Stimulated activated CD8-positive, alpha-beta memory T cell treated with anti-CD3 and anti-CD28 coated beads, Interleukin-15, amount 100 ng/mL, for 4 hours (primary cell): ENCODE data around the gene AP2A1.
A peak's percentile ranks its signal among the peaks of the same experiment; 100 is the strongest.

ENCODE experiments used
- DNase-seq, 2 donors: peaks; one replicate each; pipeline ENCODE4 v3.0.0-alpha.2; 2020; ENCODE audit warnings: low read depth in 2 of 2

Gene AP2A1

DNA sequence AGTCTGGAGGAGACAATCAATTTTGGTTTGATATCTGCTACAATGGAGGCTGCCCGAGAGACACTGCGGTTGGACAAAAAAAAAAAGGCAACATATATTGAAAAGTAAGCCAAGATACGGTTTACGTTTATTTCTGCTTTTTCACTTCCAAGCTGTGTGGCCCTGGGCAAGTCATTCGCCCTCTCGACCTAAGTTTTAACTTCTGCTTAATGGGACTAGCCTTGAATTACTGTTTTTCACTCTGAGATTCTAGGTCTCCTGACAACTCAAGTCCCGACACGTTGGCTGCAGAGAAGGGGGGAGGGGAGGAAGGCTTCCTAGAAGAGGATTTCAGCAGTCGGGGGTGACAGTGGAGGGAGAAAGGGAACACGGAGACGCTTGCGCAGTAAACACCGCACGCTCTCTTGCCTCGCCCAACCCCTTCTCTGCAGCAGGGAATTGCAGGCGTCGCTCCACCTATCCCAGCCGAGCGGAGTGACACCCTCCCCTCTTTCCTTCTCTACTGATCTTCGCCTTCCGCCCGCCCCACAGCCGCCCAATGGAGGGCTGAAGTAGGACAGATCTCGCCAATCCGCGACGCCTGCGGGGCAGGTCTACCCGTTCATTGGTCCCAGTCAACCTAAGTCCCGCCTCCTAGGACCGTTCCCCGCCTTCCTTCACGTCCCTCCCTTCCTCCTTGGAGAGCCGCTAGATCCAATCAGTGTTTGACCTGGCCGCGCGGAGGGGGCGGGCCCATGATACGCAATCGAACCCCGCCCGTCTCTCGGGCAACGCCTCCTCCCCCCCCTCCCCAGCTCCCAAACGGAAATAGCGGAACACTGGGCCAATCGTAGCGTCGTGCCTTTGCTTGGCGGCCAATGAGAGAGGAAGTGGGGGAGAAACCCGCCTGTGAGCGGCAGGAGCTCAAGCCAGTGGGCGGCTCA lies 533 bp upstream of the AP2A1 start:
- peak; percentile 98 to 99 for DNase-seq

DNA sequence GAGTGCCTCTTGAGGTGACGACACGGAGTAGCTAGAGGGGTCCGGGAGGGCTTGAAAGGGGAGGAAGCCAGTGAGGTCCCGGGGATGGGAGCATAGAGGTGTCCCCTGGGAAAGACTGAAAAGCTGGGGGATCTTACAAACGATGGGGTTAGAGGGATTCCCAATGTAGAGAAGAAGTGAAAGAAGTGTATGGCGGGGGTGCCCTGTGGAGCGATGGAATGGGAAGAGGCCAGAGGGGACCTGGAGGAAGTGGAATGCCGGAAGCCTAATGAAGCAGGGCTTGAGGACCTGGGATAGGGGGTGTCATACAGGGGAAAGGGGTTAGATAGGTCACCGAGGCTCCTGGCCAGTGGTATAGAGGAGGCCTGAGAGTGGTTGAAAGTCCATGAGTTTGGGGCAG lies 580 bp downstream of the AP2A1 start:
- DNase-seq, result no peak

- DNase-seq, result no peak
These were observed 1.3 kb downstream of the AP2A1 start for GRCh38 chr19:49767967-49768581.

GRCh38 chr19:49770529-49770928 lies 3.7 kb downstream of the AP2A1 start:
- no peak for DNase-seq

- no peak for DNase-seq
These were observed 4.9 kb downstream of the AP2A1 start for GRCh38 chr19:49771674-49772139.

GRCh38 chr19:49772850-49773432 lies 6.1 kb downstream of the AP2A1 start:
- no peak for DNase-seq

DNA sequence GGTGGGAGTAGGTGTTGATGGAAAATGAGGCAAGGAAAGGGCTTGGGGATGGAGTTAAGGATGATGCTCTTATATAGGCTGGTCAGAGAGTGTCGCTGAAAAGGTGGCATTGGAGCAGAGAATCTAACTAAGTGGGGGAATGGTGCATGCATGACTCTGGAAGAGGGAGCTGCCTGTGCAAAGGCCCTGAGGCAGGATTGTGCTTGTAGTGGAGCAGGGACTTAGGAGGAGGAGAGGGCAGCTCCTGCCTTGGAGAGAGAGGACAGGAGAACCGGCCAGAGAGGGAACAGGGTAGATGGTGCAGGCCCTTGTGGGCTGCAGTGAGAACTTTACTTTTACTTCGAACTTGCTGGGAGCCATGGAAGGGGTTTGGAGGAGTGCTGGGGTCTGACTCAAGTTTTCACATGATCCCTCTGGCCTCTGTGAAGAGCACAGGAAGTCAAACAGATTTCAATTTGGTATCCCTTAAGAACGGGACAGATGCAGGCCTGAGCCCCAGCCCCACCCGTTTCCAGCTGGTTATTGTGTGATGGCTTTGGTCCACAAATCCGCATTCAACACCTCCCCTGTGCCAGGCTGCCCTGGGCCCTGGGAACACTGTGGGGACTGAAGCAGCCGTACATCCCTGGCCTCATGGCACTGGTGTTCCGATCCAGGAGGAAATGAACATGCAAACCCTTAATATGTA lies 7.0 kb downstream of the AP2A1 start:
- DNase-seq, result no peak

DNA sequence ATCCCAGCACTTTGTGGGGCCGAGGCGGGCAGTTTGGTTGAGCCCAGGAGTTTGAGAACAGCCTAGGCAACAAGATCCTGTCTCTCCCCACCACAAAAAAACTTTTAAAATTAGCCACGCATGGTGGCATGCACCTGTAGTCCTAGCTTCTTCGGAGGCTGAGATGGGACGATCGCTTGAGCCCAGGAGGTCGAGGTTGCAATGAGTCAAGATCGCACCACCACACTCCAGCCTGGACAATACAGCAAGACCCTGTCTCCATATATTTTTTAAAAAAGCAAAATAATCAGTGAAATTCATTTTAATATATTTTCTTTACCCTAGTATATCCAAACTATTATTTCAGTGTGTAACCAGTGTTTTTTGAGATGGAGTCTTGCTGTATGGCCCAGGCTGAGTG lies 8.2 kb downstream of the AP2A1 start:
- no peak for DNase-seq

- no peak for DNase-seq
These were observed 9.1 kb downstream of the AP2A1 start for GRCh38 chr19:49775742-49776370.

DNA sequence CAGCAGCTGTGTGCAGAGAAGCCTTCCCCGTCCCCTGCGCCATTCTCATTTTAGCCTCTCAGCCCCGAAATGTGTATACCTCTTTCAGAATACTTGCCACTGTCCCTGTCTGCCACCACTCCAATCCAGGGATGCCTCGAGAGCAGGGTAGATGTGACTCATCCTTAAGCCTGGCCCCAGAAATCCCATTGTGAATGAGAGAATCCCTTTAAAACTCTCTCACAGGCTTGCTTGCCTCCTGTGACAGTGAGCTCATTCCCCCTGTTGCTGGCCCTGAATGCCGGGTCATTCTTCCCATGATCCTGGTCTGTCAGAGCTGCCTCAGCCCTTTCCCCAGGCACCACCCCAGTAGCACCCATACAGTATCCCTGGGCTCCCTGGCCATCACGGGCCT lies 9.6 kb downstream of the AP2A1 start:
- DNase-seq, result no peak

- DNase-seq, result no peak
These were observed 13.1 kb downstream of the AP2A1 start for GRCh38 chr19:49779731-49780555.

DNA sequence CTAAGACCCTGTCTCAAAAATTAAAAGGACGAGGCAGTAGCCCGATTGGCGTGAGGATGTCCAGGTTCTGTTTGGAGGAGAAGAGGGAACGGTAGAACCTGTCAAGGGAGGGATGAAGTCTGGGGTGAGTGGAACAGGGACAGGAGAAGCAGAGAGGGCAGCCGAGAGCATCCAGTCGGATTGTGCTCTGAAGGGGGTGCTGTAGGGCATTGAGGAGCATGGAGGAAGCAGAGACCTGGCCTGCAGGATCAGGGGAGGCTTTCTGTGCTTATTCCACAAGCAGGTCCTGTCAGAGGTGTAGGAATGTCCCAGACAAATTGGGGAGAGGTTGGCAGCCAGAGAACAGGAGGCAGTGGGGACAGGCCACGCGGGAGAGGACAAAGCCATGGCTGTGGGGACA lies 14.1 kb downstream of the AP2A1 start:
- no peak for DNase-seq

GRCh38 chr19:49781394-49781793 lies 14.6 kb downstream of the AP2A1 start:
- no peak for DNase-seq

- DNase-seq, result no peak
These were observed 15.7 kb downstream of the AP2A1 start for GRCh38 chr19:49782515-49782914.

GRCh38 chr19:49786376-49786820 lies 19.6 kb downstream of the AP2A1 start:
- DNase-seq, result no peak

- DNase-seq, result no peak
These were observed 20.9 kb downstream of the AP2A1 start for GRCh38 chr19:49787746-49788145.

DNA sequence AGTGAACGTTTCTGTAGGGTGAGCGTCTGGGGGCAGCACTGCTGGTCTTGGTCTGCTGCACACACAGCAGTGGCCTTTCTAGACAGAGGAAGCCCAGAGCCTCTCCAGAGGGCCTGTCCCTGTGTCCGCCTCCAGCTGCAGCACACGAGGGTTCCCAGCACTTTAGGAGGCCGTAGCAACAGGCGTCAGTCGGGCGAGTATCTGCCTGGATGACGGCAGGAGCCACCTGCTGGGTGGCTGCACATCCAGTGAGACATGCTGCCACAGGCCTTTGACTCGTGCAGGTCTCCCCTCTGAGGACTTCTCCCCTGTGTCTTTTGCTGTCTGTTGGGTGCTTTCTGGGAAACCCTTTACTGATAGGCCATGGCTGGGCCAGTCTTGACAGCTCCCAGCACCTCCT lies 22.1 kb downstream of the AP2A1 start:
- DNase-seq, result no peak

- no peak for DNase-seq
These were observed 24.1 kb downstream of the AP2A1 start for GRCh38 chr19:49790866-49791265.

- no peak for DNase-seq
These were observed 25.1 kb downstream of the AP2A1 start for GRCh38 chr19:49791776-49792445.
